Chondrocyte (in vitro differentiated cells): ENCODE measurements around the gene CDK6. TPM values are rescaled to one million over a fixed set of nuclear protein-coding genes. Genes with fewer than 3 reads are reported as not detected.
"Not testable (repeated sequence)": the region's sequence is repeated elsewhere in the genome, so short reads cannot be mapped to it uniquely, and the experiment has no call there.

ENCODE experiments used
- DNase-seq: peaks from one replicate; pipeline ENCODE4 v3.0.0; 2021; ENCODE audit warnings: mixed read lengths, low spot score
- H3K27ac Mint-ChIP-seq: one replicate; pipeline ENCODE4 v1.8.0; 2021; ENCODE audit warnings: mild to moderate bottlenecking, moderate library complexity, mixed read lengths; ENCODE audit not compliant: unreplicated experiment
- H3K27me3 Mint-ChIP-seq: 2 replicates; pipeline ENCODE4 v1.8.0; 2021; ENCODE audit warnings: low read depth, mixed read lengths
- H3K36me3 Mint-ChIP-seq: 2 replicates; pipeline ENCODE4 v1.8.0; 2021; ENCODE audit warnings: low read depth, mixed read lengths
- H3K4me1 Mint-ChIP-seq: 2 replicates; pipeline ENCODE4 v1.8.0; 2021; ENCODE audit warnings: low read depth, mild to moderate bottlenecking, mixed read lengths
- H3K4me3 Mint-ChIP-seq: one replicate; pipeline ENCODE4 v1.8.0; 2021; ENCODE audit warnings: mild to moderate bottlenecking, moderate library complexity, mixed read lengths; ENCODE audit not compliant: unreplicated experiment
- H3K9me3 Mint-ChIP-seq: 2 replicates; pipeline ENCODE4 v1.8.0; 2021; ENCODE audit warnings: low read depth, mixed read lengths
- long read RNA-seq: library from polyadenylated mRNA; stranded (forward); transcript quantifications from one replicate; pipeline ENCODE4 v2.0.0, GENCODE V29; 2021
- total RNA-seq: library from RNA; stranded (reverse); gene quantifications from 3 replicates; pipeline ENCODE4 v1.2.1, GENCODE V29; 2021
- TF ChIP-seq, protein P1 (sequence below): fragments of 200-600 bp; sonication (generic); IDR thresholded peaks from 2 replicates; pipeline ENCODE4 v1.5.0; 2021; ENCODE audit warnings: antibody characterized with exemption, mild to moderate bottlenecking, moderate library complexity

CDK6 gene
- 161 to 162 TPM (median 162 TPM) in 3 replicates for total RNA-seq
- long read RNA-seq, partial matches to known transcripts: 1 of 28 reads
- long read RNA-seq, other reads (novel, unspliced or antisense): 26 of 28 reads

- no peaks in the 10 kb centered on the region for H3K27me3 Mint-ChIP-seq
- peak within 1 kb of the TSS; percentile 92 for H3K4me3 Mint-ChIP-seq
- H3K4me1 Mint-ChIP-seq: peaks cover 39% of the 10 kb centered on the region
- no peaks in the 10 kb centered on the region for H3K9me3 Mint-ChIP-seq
- TF ChIP-seq, protein P1, sequence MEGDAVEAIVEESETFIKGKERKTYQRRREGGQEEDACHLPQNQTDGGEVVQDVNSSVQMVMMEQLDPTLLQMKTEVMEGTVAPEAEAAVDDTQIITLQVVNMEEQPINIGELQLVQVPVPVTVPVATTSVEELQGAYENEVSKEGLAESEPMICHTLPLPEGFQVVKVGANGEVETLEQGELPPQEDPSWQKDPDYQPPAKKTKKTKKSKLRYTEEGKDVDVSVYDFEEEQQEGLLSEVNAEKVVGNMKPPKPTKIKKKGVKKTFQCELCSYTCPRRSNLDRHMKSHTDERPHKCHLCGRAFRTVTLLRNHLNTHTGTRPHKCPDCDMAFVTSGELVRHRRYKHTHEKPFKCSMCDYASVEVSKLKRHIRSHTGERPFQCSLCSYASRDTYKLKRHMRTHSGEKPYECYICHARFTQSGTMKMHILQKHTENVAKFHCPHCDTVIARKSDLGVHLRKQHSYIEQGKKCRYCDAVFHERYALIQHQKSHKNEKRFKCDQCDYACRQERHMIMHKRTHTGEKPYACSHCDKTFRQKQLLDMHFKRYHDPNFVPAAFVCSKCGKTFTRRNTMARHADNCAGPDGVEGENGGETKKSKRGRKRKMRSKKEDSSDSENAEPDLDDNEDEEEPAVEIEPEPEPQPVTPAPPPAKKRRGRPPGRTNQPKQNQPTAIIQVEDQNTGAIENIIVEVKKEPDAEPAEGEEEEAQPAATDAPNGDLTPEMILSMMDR: no peak
- peak; percentile 91 for DNase-seq
- H3K36me3 Mint-ChIP-seq: peaks cover 15% of the 10 kb centered on the region
- H3K27ac Mint-ChIP-seq: peak within 1 kb of the TSS; percentile 92
Observed at GRCh38 chr7:92836489-92836999, at the start of gene CDK6. Gene CDK6 (minus strand): TSS chr7:92836573. CDS start chr7:92833323, 3,250 bp downstream.

DNA sequence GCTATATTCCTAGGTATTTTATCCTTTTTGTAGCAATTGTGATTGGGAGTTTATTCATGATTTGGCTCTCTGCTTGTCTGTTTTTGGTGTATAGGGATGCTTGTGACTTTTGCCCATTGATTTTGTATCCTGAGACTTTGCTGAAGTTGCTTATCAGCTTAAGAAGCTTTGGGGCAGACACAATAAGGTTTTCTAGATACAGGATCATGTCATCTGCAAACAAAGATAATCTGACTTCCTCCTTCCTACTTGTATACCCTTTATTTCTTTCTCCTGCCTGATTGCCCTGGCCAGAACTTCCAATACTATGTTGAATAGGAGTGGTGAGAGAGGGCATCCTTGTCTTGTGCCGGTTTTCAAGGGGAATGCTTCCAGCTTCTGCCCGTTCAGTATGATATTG, 49.7 kb upstream of the CDK6 start:
- DNase-seq, H3K4me3 Mint-ChIP-seq, H3K27ac Mint-ChIP-seq, H3K27me3 Mint-ChIP-seq, H3K4me1 Mint-ChIP-seq: not testable (repeated sequence)
- peaks cover 15% of the 10 kb centered on the region for H3K36me3 Mint-ChIP-seq
- H3K9me3 Mint-ChIP-seq: peaks cover 63% of the 10 kb centered on the region

DNA sequence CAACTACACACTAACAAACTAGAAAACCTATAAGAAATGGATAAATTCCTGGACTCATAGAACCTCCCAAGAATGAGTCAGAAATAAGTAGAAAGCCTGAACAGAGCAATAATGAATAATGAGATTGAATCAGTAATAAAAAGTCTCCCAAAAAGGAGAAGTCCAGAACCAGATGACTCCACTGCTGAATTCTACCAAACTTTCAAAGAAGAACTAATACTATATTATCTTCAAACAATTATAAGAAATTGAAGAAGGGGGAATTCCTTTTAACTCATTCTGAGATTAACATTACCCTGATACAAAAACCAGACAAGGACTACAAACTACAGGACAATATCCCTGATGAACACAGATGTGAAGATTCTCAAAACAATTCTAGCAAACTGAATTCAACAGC, 47.8 kb upstream of the CDK6 start:
- peaks cover 15% of the 10 kb centered on the region for H3K36me3 Mint-ChIP-seq
- H3K4me3 Mint-ChIP-seq: no peak overlapping the region
- no peaks in the 10 kb centered on the region for H3K27me3 Mint-ChIP-seq
- DNase-seq: no peak
- TF ChIP-seq, protein P1: no peak
- H3K4me1 Mint-ChIP-seq: no peaks in the 10 kb centered on the region
- no peak overlapping the region for H3K27ac Mint-ChIP-seq
- peaks cover 66% of the 10 kb centered on the region for H3K9me3 Mint-ChIP-seq

- Mint-ChIP-seq H3K27me3 (no peaks in the 10 kb centered on the region), H3K4me1 (no peaks in the 10 kb centered on the region), H3K36me3 (peaks cover 11% of the 10 kb centered on the region), H3K27ac (no peak overlapping the region), H3K9me3 (peaks cover 69% of the 10 kb centered on the region), H3K4me3 (no peak overlapping the region)
- TF ChIP-seq, protein P1: no peak
- DNase-seq: no peak
Observed at GRCh38 chr7:92882760-92883159, 46.4 kb upstream of the CDK6 start.

DNA sequence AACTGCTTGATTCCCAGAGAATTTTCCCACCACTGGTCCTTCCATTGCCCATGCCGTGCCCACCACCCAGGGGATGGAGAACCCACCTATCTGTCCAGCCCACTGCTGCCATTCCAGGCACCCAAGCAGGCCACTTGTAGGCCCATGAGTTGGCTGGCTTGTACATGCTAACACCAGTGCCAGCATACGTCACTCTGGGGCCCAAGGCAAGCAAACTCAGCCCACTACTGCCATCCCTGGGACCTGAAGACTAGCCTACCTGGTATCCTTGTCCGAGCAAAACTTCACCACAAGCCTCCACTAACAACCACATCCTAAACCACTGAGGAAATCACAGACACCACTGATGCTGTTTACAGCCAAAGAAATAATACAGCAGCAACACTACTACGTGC, 44.7 kb upstream of the CDK6 start:
- DNase-seq: peak; percentile 51
- Mint-ChIP-seq H3K36me3 (peaks cover 2% of the 10 kb centered on the region), H3K27me3 (no peaks in the 10 kb centered on the region), H3K9me3 (peaks cover 55% of the 10 kb centered on the region), H3K4me1 (no peaks in the 10 kb centered on the region), H3K4me3 (no peak overlapping the region), H3K27ac (no peak overlapping the region)
- TF ChIP-seq, protein P1: no peak
